GM21576 (cell line): Measurements from ENCODE around the gene TRMT61A.
"Not testable (repeated sequence)": the region's sequence is repeated elsewhere in the genome, so short reads cannot be mapped to it uniquely, and the experiment has no call there.

ENCODE experiments used
- ATAC-seq: cut with Tn5 transposase; IDR thresholded peaks from one replicate; pipeline ENCODE4 v1.9.1; 2021; ENCODE audit warnings: mild to moderate bottlenecking, moderate library complexity; ENCODE audit not compliant: unreplicated experiment

Gene TRMT61A

GRCh38 chr14:103521951-103522563 lies 6.9 kb upstream of the TRMT61A start:
- no peak for ATAC-seq

- no peak for ATAC-seq
Measured at GRCh38 chr14:103522649-103523574, 6.1 kb upstream of the TRMT61A start, which contains the start of gene CKB. Gene CKB (minus strand): TSS chr14:103522830. CDS start chr14:103522493, 337 bp downstream.

- no peak for ATAC-seq
Measured at GRCh38 chr14:103523575-103523954, 5.4 kb upstream of the TRMT61A start.

GRCh38 chr14:103524002-103524935 lies 4.7 kb upstream of the TRMT61A start:
- ATAC-seq, result no peak

GRCh38 chr14:103525430-103526246 lies 3.4 kb upstream of the TRMT61A start:
- ATAC-seq, result not testable (repeated sequence)

- ATAC-seq, result no peak
Measured at GRCh38 chr14:103526247-103526913, 2.6 kb upstream of the TRMT61A start.

- ATAC-seq, result no peak
Measured at GRCh38 chr14:103526914-103527248, 2.1 kb upstream of the TRMT61A start.

- ATAC-seq, result peak; percentile 51
Measured at GRCh38 chr14:103527408-103528145, 1.4 kb upstream of the TRMT61A start.

GRCh38 chr14:103528146-103528586 lies 830 bp upstream of the TRMT61A start:
- no peak for ATAC-seq

GRCh38 chr14:103529383-103530365 lies 678 bp downstream of the TRMT61A start:
- no peak for ATAC-seq

- ATAC-seq, result no peak
Measured at GRCh38 chr14:103530390-103530789, 1.4 kb downstream of the TRMT61A start.

- no peak for ATAC-seq
Measured at GRCh38 chr14:103530831-103531230, 1.8 kb downstream of the TRMT61A start.

- ATAC-seq, result no peak
Measured at GRCh38 chr14:103531421-103532215, 2.6 kb downstream of the TRMT61A start.

GRCh38 chr14:103532216-103533136 lies 3.5 kb downstream of the TRMT61A start:
- no peak for ATAC-seq

GRCh38 chr14:103533137-103533998 lies 4.4 kb downstream of the TRMT61A start:
- ATAC-seq, result no peak
